Sigmoid colon (tissue), 4 donors: Measurements from ENCODE around the gene UNC13C.

Source experiments
- CTCF ChIP-seq, 4 experiments: fragments of 450-650 bp in 3 of 4; fragments of 200-600 bp in 1 of 4; IDR thresholded peaks; one replicate each; pipeline ENCODE4 v1.5.1; 2016 to 2019; ENCODE audit warnings: antibody characterized with exemption in 4 of 4, mild to moderate bottlenecking in 3 of 4, moderate library complexity in 2 of 4
- POLR2A ChIP-seq, 2 donors: fragments of 450-650 bp; IDR thresholded peaks; one replicate each; pipeline ENCODE4 v1.6.1; 2016; ENCODE audit warnings: antibody characterized with exemption in 2 of 2, mild to moderate bottlenecking in 2 of 2, moderate library complexity in 2 of 2
- POLR2AphosphoS5 ChIP-seq, 4 donors: sonication (generic); formaldehyde crosslinking; IDR thresholded peaks; one replicate each; pipeline ENCODE4 v1.6.1; 2017; ENCODE audit warnings: antibody characterized with exemption in 4 of 4

GRCh38 chr15:54388746-54389145 lies 410.5 kb downstream of the UNC13C start:
- TF ChIP-seq POLR2A (IDR thresholded peaks at IDR 0.05) (no peak), CTCF (IDR thresholded peaks at IDR 0.05) (no peak), POLR2AphosphoS5 (IDR thresholded peaks at IDR 0.05) (no peak)
